HUES6 (cell line): Measurements from ENCODE around the gene PPP1R12B.
"Not testable (repeated sequence)": the region's sequence is repeated elsewhere in the genome, so short reads cannot be mapped to it uniquely, and the experiment has no call there.

Experiments used
- H3K27ac ChIP-seq: 2 replicates; pipeline ENCODE4 v1.7.0; 2013; ENCODE audit warnings: low read depth, mild to moderate bottlenecking, low read length, inconsistent platforms
- H3K27me3 ChIP-seq: 2 replicates; pipeline ENCODE4 v1.6.1; 2013; ENCODE audit warnings: low read length; ENCODE audit not compliant: control insufficient read depth, insufficient read depth
- H3K36me3 ChIP-seq: 2 replicates; pipeline ENCODE4 v1.6.1; 2013; ENCODE audit warnings: low read length; ENCODE audit not compliant: control insufficient read depth, insufficient read depth
- H3K4me1 ChIP-seq: 2 replicates; pipeline ENCODE4 v1.6.1; 2013; ENCODE audit warnings: low read length; ENCODE audit not compliant: control insufficient read depth, insufficient read depth
- H3K4me3 ChIP-seq: 2 replicates; pipeline ENCODE4 v1.5.1; 2013; ENCODE audit warnings: low read depth, low read length
- H3K9ac ChIP-seq: one replicate; pipeline ENCODE4 v1.6.1; 2013; ENCODE audit warnings: mild to moderate bottlenecking, low read length
- H3K9me3 ChIP-seq: 2 replicates; pipeline ENCODE4 v1.6.1; 2013; ENCODE audit warnings: low read depth, low read length; ENCODE audit not compliant: control insufficient read depth, insufficient read depth

The PPP1R12B gene

GRCh38 chr1:202540014-202540413, 191.5 kb downstream of the PPP1R12B start:
- Histone ChIP-seq H3K36me3 (no peaks in the 10 kb centered on the region), H3K9me3 (no peaks in the 10 kb centered on the region), H3K4me3 (no peak overlapping the region), H3K27me3 (no peaks in the 10 kb centered on the region), H3K9ac (no peak overlapping the region), H3K27ac (no peak overlapping the region), H3K4me1 (peaks cover 20% of the 10 kb centered on the region)

- no peaks in the 10 kb centered on the region for H3K27me3 ChIP-seq
- no peak overlapping the region for H3K9ac ChIP-seq
- H3K9me3 ChIP-seq: no peaks in the 10 kb centered on the region
- peaks cover 20% of the 10 kb centered on the region for H3K4me1 ChIP-seq
- H3K4me3 ChIP-seq: no peak overlapping the region
- H3K36me3 ChIP-seq: no peaks in the 10 kb centered on the region
- no peak overlapping the region for H3K27ac ChIP-seq
These were observed 191.9 kb downstream of the PPP1R12B start for GRCh38 chr1:202540448-202540847.

- H3K36me3 ChIP-seq, H3K27ac ChIP-seq, H3K27me3 ChIP-seq, H3K9ac ChIP-seq, H3K9me3 ChIP-seq, H3K4me3 ChIP-seq: not testable (repeated sequence)
- peaks cover 20% of the 10 kb centered on the region for H3K4me1 ChIP-seq
These were observed 192.4 kb downstream of the PPP1R12B start for GRCh38 chr1:202540858-202541257.

GRCh38 chr1:202542415-202542814, 193.9 kb downstream of the PPP1R12B start:
- H3K9me3 ChIP-seq, H3K9ac ChIP-seq, H3K27ac ChIP-seq, H3K4me3 ChIP-seq, H3K27me3 ChIP-seq, H3K36me3 ChIP-seq: not testable (repeated sequence)
- H3K4me1 ChIP-seq: peaks cover 20% of the 10 kb centered on the region

GRCh38 chr1:202543537-202543936, 195.0 kb downstream of the PPP1R12B start:
- H3K4me3 ChIP-seq, H3K27ac ChIP-seq, H3K9me3 ChIP-seq, H3K36me3 ChIP-seq, H3K9ac ChIP-seq, H3K27me3 ChIP-seq: not testable (repeated sequence)
- peaks cover 20% of the 10 kb centered on the region for H3K4me1 ChIP-seq

- H3K9me3 ChIP-seq, H3K9ac ChIP-seq, H3K27me3 ChIP-seq, H3K4me3 ChIP-seq, H3K36me3 ChIP-seq, H3K27ac ChIP-seq, H3K4me1 ChIP-seq: not testable (repeated sequence)
These were observed 196.4 kb downstream of the PPP1R12B start for GRCh38 chr1:202544766-202545449.

GRCh38 chr1:202545647-202546303, 197.3 kb downstream of the PPP1R12B start:
- not testable (repeated sequence) for H3K27ac ChIP-seq, H3K27me3 ChIP-seq, H3K36me3 ChIP-seq, H3K4me3 ChIP-seq, H3K4me1 ChIP-seq, H3K9ac ChIP-seq, H3K9me3 ChIP-seq

- H3K9me3 ChIP-seq, H3K27ac ChIP-seq, H3K27me3 ChIP-seq, H3K9ac ChIP-seq, H3K4me1 ChIP-seq, H3K36me3 ChIP-seq, H3K4me3 ChIP-seq: not testable (repeated sequence)
These were observed 197.9 kb downstream of the PPP1R12B start for GRCh38 chr1:202546377-202546776.

GRCh38 chr1:202546796-202547195, 198.3 kb downstream of the PPP1R12B start:
- not testable (repeated sequence) for H3K36me3 ChIP-seq, H3K4me3 ChIP-seq, H3K4me1 ChIP-seq, H3K9ac ChIP-seq, H3K9me3 ChIP-seq, H3K27ac ChIP-seq, H3K27me3 ChIP-seq

- no peaks in the 10 kb centered on the region for H3K27me3 ChIP-seq
- no peak overlapping the region for H3K9ac ChIP-seq
- H3K4me1 ChIP-seq: peaks cover 3% of the 10 kb centered on the region; the same call in 1 of the 2 replicates
- no peak overlapping the region for H3K4me3 ChIP-seq
- no peak overlapping the region for H3K27ac ChIP-seq
- H3K36me3 ChIP-seq: no peaks in the 10 kb centered on the region
- H3K9me3 ChIP-seq: no peaks in the 10 kb centered on the region
These were observed 198.7 kb downstream of the PPP1R12B start for GRCh38 chr1:202547215-202547614.

- not testable (repeated sequence) for H3K9me3 ChIP-seq, H3K27ac ChIP-seq, H3K27me3 ChIP-seq, H3K4me3 ChIP-seq, H3K9ac ChIP-seq, H3K36me3 ChIP-seq
- H3K4me1 ChIP-seq: peaks cover 12% of the 10 kb centered on the region; the same call in 1 of the 2 replicates
These were observed 201.6 kb downstream of the PPP1R12B start for GRCh38 chr1:202550088-202550487.
